Small intestine (tissue), 7 donors: ENCODE measurements around the gene SOWAHA. TPM values are rescaled to one million over a fixed set of nuclear protein-coding genes. Genes with fewer than 3 reads are reported as not detected.

Source experiments
- DNase-seq, 2 donors: peaks; one replicate each; pipeline versions ENCODE4 v3.0.0 to v3.0.0-alpha.2; 2013
- FAIRE-seq: peaks from 2 replicates; lab custom pipeline; 2012; peaks lifted over from hg19 to GRCh38; lab: Jason Lieb, UNC
- H3K27ac ChIP-seq, 3 donors: one replicate each; pipeline ENCODE4 v1.5.1; 2013; ENCODE audit warnings: low read length in 2 of 3, mild to moderate bottlenecking in 2 of 3, control low read depth in 1 of 3, inconsistent platforms in 1 of 3, low read depth in 1 of 3, moderate library complexity in 1 of 3
- H3K27me3 ChIP-seq, 3 donors: one replicate each; pipeline ENCODE4 v1.6.1; 2013; ENCODE audit warnings: low read length in 3 of 3, inconsistent platforms in 1 of 3; ENCODE audit not compliant: control insufficient read depth in 3 of 3, insufficient read depth in 3 of 3
- H3K36me3 ChIP-seq, 3 donors: one replicate each; pipeline ENCODE4 v1.6.1; 2013; ENCODE audit warnings: low read length in 3 of 3, inconsistent platforms in 1 of 3, low read depth in 1 of 3, mild to moderate bottlenecking in 1 of 3, moderate library complexity in 1 of 3; ENCODE audit not compliant: control insufficient read depth in 3 of 3, insufficient read depth in 2 of 3
- H3K4me1 ChIP-seq, 3 donors: one replicate each; pipeline ENCODE4 v1.6.1; 2013; ENCODE audit warnings: low read length in 2 of 3, inconsistent platforms in 1 of 3, low read depth in 1 of 3, mild to moderate bottlenecking in 1 of 3, moderate library complexity in 1 of 3; ENCODE audit not compliant: control insufficient read depth in 3 of 3, insufficient read depth in 2 of 3
- H3K4me3 ChIP-seq, 3 donors: one replicate each; pipeline ENCODE4 v1.5.1; 2013; ENCODE audit warnings: low read length in 3 of 3, control low read depth in 1 of 3, inconsistent platforms in 1 of 3, low read depth in 1 of 3, mild to moderate bottlenecking in 1 of 3, moderate library complexity in 1 of 3
- H3K9me3 ChIP-seq, 2 donors: one replicate each; pipeline ENCODE4 v1.6.1; 2013; ENCODE audit warnings: low read depth in 1 of 2, low read length in 1 of 2; ENCODE audit not compliant: control insufficient read depth in 2 of 2, insufficient read depth in 1 of 2
- WGBS, 3 donors: extraction: QIAGEN DNeasy Blood & Tissue Kit; methylation state at CpG; one replicate each; pipeline ENCODE4 v1.1.7; 2013; 5-methylcytosine and 5-hydroxymethylcytosine counted together
- polyA plus RNA-seq, 4 donors: library from polyadenylated mRNA; stranded (reverse) in 3 of 4; unstranded in 1 of 4; fragments of 200-250 nt in 3 of 4; fragments of 120-200 nt in 1 of 4; gene quantifications; one replicate each; pipeline versions ENCODE4 v1.2.1 to v1.2.3, GENCODE V29; 2013
- donor health status: healthy with polysubstance abuse.
- donor health status: control.
- donor health status: control.
- donor health status: Bipolar disorder and iron deficiency.
- donor health status: healthy.

SOWAHA gene
- polyA plus RNA-seq, 4 donors: 25.6 to 75.4 (median 66.1) TPM

- no peaks in the 10 kb centered on the region for H3K27me3 ChIP-seq
- FAIRE-seq (no peak), DNase-seq (no peak)
- WGBS, 3 donors: 85 to 100% (median 92%) methylated on average over 1 of the region's 1 CpG
- peaks cover 0 to 28% (median 0%) of the 10 kb centered on the region in 3 donors for H3K36me3 ChIP-seq
- no peak overlapping the region for H3K4me3 ChIP-seq
- peaks cover 0 to 44% (median 0%) of the 10 kb centered on the region in 3 donors for H3K4me1 ChIP-seq
- H3K27ac ChIP-seq: no peak overlapping the region
- no peaks in the 10 kb centered on the region for H3K9me3 ChIP-seq
These were observed 8.7 kb downstream of the SOWAHA start for GRCh38 chr5:132821791-132822190.

GRCh38 chr5:132822650-132823480 is 9.8 kb downstream of the SOWAHA start:
- Histone ChIP-seq H3K4me1 (peaks cover 0 to 35% (median 0%) of the 10 kb centered on the region in 3 donors), H3K9me3 (no peaks in the 10 kb centered on the region), H3K4me3 (peak overlapping the region in 1 of 3 donors; percentile 7), H3K36me3 (peaks cover 0 to 32% (median 0%) of the 10 kb centered on the region in 3 donors), H3K27me3 (no peaks in the 10 kb centered on the region), H3K27ac (no peak overlapping the region)
- FAIRE-seq (no peak), DNase-seq (peak in 1 of 2 donors; percentile 77)
- 53 to 75% (median 54%) methylated on average over 54 to 68 of the region's 68 CpGs for WGBS, 3 donors

GRCh38 chr5:132823481-132824050 is 10.5 kb downstream of the SOWAHA start:
- Histone ChIP-seq H3K27ac (no peak overlapping the region), H3K9me3 (no peaks in the 10 kb centered on the region), H3K36me3 (peaks cover 0 to 32% (median 0%) of the 10 kb centered on the region in 3 donors), H3K4me3 (no peak overlapping the region), H3K4me1 (peaks cover 0 to 29% (median 0%) of the 10 kb centered on the region in 3 donors), H3K27me3 (no peaks in the 10 kb centered on the region)
- FAIRE-seq (no peak), DNase-seq (no peak)
- WGBS, 3 donors: 85 to 94% (median 88%) methylated on average over 5 to 7 of the region's 7 CpGs

- Histone ChIP-seq H3K9me3 (no peaks in the 10 kb centered on the region), H3K4me3 (no peak overlapping the region), H3K36me3 (peaks cover 0 to 39% (median 0%) of the 10 kb centered on the region in 3 donors), H3K27ac (no peak overlapping the region), H3K27me3 (no peaks in the 10 kb centered on the region), H3K4me1 (peaks cover 0 to 31% (median 0%) of the 10 kb centered on the region in 3 donors)
- WGBS, 3 donors: 90 to 94% (median 93%) methylated on average over 3 of the region's 3 CpGs
- FAIRE-seq: no peak
- DNase-seq: no peak
These were observed 11.3 kb downstream of the SOWAHA start for GRCh38 chr5:132824426-132824825.

DNA sequence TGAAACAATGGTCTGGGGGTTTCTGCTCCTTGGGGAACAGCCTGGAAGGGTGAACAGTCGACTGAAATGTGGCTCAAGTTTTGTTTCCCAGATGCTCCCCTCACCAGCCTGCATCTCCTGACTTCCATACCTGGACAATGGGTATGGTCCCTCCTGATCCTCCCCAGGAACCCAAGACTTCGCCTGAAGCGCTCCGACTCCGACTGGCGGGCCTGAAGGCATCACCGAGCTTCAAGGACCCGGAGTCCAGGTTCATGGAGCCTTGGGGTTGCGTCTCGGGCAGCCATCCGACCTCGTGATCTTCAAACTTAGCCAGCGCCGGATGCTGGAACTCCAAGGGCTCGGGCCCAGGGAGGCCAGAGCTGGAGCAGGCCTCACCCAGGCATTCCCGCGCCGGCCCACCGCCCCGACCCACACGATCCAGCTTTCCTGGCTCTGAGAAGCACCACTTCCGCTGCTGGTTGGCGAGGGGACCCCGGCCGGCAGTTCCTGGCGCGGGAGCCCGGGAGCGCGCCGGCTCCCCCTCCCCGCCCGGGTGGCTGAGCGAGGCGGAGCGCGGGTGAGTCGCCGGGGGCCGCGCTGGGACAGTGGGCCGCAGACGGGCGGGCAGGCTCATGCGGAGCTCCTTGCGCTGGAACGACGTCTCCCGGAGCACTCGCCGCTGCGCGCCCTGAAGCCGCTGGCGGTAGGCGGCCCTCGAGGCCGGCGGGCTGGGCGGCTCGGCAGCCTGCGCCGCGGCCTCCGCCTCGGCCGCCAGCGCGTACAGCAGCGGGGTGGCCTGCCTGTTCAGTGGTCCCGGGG is 12.1 kb downstream of the SOWAHA start:
- Histone ChIP-seq H3K4me3 (peak overlapping the region in 1 of 3 donors; percentile 26), H3K4me1 (peaks cover 0 to 23% (median 0%) of the 10 kb centered on the region in 3 donors), H3K36me3 (peaks cover 0 to 39% (median 0%) of the 10 kb centered on the region in 3 donors), H3K27me3 (no peaks in the 10 kb centered on the region), H3K9me3 (no peaks in the 10 kb centered on the region), H3K27ac (no peak overlapping the region)
- FAIRE-seq (no peak), DNase-seq (no peak)
- 61 to 87% (median 64%) methylated on average over 61 to 71 of the region's 71 CpGs for WGBS, 3 donors

- no peaks in the 10 kb centered on the region for H3K9me3 ChIP-seq
- H3K4me1 ChIP-seq: peaks cover under 1 to 23% (median 2%) of the 10 kb centered on the region in 3 donors
- H3K27me3 ChIP-seq: no peaks in the 10 kb centered on the region
- H3K4me3 ChIP-seq: peak overlapping the region in 1 of 3 donors; percentile 26
- FAIRE-seq (no peak), DNase-seq (peak in 1 of 2 donors; percentile 21)
- H3K27ac ChIP-seq: peak overlapping the region in 1 of 3 donors; percentile 6
- H3K36me3 ChIP-seq: peaks cover 0 to 39% (median 0%) of the 10 kb centered on the region in 3 donors
- 58 to 90% (median 72%) methylated on average over 33 to 43 of the region's 43 CpGs for WGBS, 3 donors
These were observed 12.8 kb downstream of the SOWAHA start for GRCh38 chr5:132825834-132826391.

GRCh38 chr5:132826424-132827082 is 13.5 kb downstream of the SOWAHA start:
- peaks cover 0 to 39% (median 0%) of the 10 kb centered on the region in 3 donors for H3K36me3 ChIP-seq
- no peaks in the 10 kb centered on the region for H3K27me3 ChIP-seq
- no peaks in the 10 kb centered on the region for H3K9me3 ChIP-seq
- FAIRE-seq (no peak), DNase-seq (no peak)
- 62 to 72% (median 65%) methylated on average over 6 of the region's 6 CpGs for whole genome bisulfite sequencing, 3 donors
- H3K27ac ChIP-seq: peak overlapping the region in 1 of 3 donors; percentile 6
- H3K4me1 ChIP-seq: peaks cover 4 to 29% (median 4%) of the 10 kb centered on the region in 3 donors
- no peak overlapping the region for H3K4me3 ChIP-seq
